Effector memory CD8-positive, alpha-beta T cell (primary cell): ENCODE measurements around the gene MUC20.

ENCODE experiments used
- ATAC-seq: fragments of 150-1000 bp; cut with Tn5 transposase; replicated peaks from 2 replicates; pipeline ENCODE4 v1.10.0; 2021; ENCODE audit warnings: mild to moderate bottlenecking, moderate library complexity
- DNase-seq, 3 experiments: peaks; one replicate each; pipeline ENCODE4 v3.0.0; 2021
- H3K27ac Mint-ChIP-seq, 2 donors: one replicate each; pipeline ENCODE4 v1.8.0; 2022; ENCODE audit warnings: mild to moderate bottlenecking in 2 of 2, mixed read lengths in 2 of 2, moderate library complexity in 2 of 2
- H3K27me3 Mint-ChIP-seq, 2 donors: one replicate each; pipeline ENCODE4 v1.8.0; 2022; ENCODE audit warnings: mixed read lengths in 2 of 2
- H3K36me3 Mint-ChIP-seq: one replicate; pipeline ENCODE4 v1.8.0; 2022; ENCODE audit warnings: mild to moderate bottlenecking, moderate library complexity, mixed read lengths; ENCODE audit not compliant: insufficient read depth
- H3K4me1 Mint-ChIP-seq, 2 donors: one replicate each; pipeline ENCODE4 v1.8.0; 2022; ENCODE audit warnings: low read depth in 2 of 2, mixed read lengths in 2 of 2
- H3K4me3 Mint-ChIP-seq, 2 donors: one replicate each; pipeline ENCODE4 v1.8.0; 2022; ENCODE audit warnings: mild to moderate bottlenecking in 2 of 2, mixed read lengths in 2 of 2, moderate library complexity in 2 of 2
- H3K9me3 Mint-ChIP-seq, 2 donors: one replicate each; pipeline ENCODE4 v1.8.0; 2022; ENCODE audit warnings: mixed read lengths in 2 of 2

MUC20 gene

DNA sequence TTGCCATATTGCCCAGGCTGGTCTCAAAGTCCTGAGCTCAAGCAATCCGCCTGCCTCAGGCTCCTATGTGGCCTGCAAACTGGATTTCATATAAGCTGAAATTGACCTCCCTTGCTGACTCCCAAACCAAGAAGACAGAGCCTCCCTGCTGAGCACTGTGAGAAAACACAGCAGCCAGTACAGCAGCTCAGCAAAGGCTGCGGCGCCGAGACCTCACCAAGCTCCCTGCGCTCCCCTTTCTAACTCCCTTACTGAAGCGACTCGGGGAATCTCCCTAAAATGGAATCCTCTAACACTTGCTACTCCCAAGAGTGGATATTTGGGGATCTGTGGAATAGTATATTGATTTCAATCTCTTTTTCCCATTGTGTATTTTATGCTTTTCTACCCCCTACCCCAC is 34.6 kb downstream of the MUC20 start:
- Mint-ChIP-seq H3K27ac (peak overlapping the region in 1 of 2 donors; percentile 14), H3K27me3 (peaks cover 29 to 32% of the 10 kb centered on the region in 2 donors), H3K4me3 (peak overlapping the region; percentile 22 to 35), H3K4me1 (peaks cover 15 to 18% of the 10 kb centered on the region in 2 donors), H3K36me3 (peaks cover 9% of the 10 kb centered on the region), H3K9me3 (no peaks in the 10 kb centered on the region)
- ATAC-seq: no peak
- no peak for DNase-seq

GRCh38 chr3:195755791-195756676 is 35.3 kb downstream of the MUC20 start:
- DNase-seq (peak; percentile 55 to 62 (median 56)), ATAC-seq (peak; percentile 100)
- Mint-ChIP-seq H3K27me3 (peaks cover 35 to 38% of the 10 kb centered on the region in 2 donors), H3K9me3 (no peaks in the 10 kb centered on the region), H3K4me1 (peaks cover 15 to 18% of the 10 kb centered on the region in 2 donors), H3K4me3 (peak overlapping the region; percentile 22 to 35), H3K27ac (peak overlapping the region in 1 of 2 donors; percentile 14), H3K36me3 (peaks cover 9% of the 10 kb centered on the region)

GRCh38 chr3:195757438-195757770 is 36.6 kb downstream of the MUC20 start:
- peaks cover 9% of the 10 kb centered on the region for H3K36me3 Mint-ChIP-seq
- no peaks in the 10 kb centered on the region for H3K9me3 Mint-ChIP-seq
- H3K4me1 Mint-ChIP-seq: peaks cover 15 to 18% of the 10 kb centered on the region in 2 donors
- ATAC-seq (no peak), DNase-seq (no peak)
- peak overlapping the region in 1 of 2 donors; percentile 75 for H3K27ac Mint-ChIP-seq
- peaks cover 38 to 44% of the 10 kb centered on the region in 2 donors for H3K27me3 Mint-ChIP-seq
- H3K4me3 Mint-ChIP-seq: peak overlapping the region in 1 of 2 donors; percentile 43

- DNase-seq (no peak), ATAC-seq (no peak)
- H3K4me1 Mint-ChIP-seq: peaks cover 15 to 18% of the 10 kb centered on the region in 2 donors
- no peak overlapping the region for H3K4me3 Mint-ChIP-seq
- H3K27me3 Mint-ChIP-seq: peaks cover 38 to 44% of the 10 kb centered on the region in 2 donors
- H3K9me3 Mint-ChIP-seq: no peaks in the 10 kb centered on the region
- H3K36me3 Mint-ChIP-seq: peaks cover 9% of the 10 kb centered on the region
- no peak overlapping the region for H3K27ac Mint-ChIP-seq
Observed at GRCh38 chr3:195757827-195758226, 37.0 kb downstream of the MUC20 start.

DNA sequence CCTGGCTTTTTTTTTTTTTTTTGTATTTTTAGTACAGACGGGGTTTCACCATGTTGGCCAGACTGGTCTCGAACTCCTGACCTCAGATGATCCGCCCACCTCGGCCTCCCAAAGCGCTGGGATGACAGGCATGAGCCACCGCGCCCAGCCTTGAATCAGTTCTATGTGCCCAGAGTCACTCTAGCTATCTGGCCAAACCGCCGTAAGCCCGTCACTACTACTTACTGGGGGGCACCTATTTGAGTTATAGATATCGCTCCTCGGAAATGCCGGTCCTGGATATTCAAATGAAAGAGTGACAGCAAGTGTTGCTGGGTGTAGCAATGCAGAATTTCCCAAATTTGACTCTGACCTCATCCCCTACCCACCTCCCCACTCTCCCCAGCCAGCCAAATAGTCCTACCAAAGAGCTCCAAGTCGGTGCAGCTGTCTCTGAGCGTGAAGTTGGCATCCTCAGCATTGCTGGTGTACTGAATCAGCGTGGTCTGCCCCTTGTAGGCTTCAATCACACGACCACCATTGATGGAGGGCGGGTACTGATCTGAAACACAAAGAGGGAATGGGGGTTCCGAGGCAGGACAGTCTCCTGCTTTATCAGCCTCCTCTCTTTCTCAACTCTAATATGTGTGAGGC is 38.1 kb downstream of the MUC20 start:
- H3K9me3 Mint-ChIP-seq: no peaks in the 10 kb centered on the region
- DNase-seq (no peak), ATAC-seq (no peak)
- peaks cover 40 to 52% of the 10 kb centered on the region in 2 donors for H3K27me3 Mint-ChIP-seq
- H3K27ac Mint-ChIP-seq: no peak overlapping the region
- peaks cover 6% of the 10 kb centered on the region for H3K36me3 Mint-ChIP-seq
- peaks cover 15 to 16% of the 10 kb centered on the region in 2 donors for H3K4me1 Mint-ChIP-seq
- H3K4me3 Mint-ChIP-seq: no peak overlapping the region

GRCh38 chr3:195760345-195761122 is 39.8 kb downstream of the MUC20 start:
- peaks cover 3% of the 10 kb centered on the region for H3K36me3 Mint-ChIP-seq
- DNase-seq (no peak), ATAC-seq (no peak)
- H3K4me3 Mint-ChIP-seq: no peak overlapping the region
- peaks cover 13 to 15% of the 10 kb centered on the region in 2 donors for H3K4me1 Mint-ChIP-seq
- H3K9me3 Mint-ChIP-seq: no peaks in the 10 kb centered on the region
- no peak overlapping the region for H3K27ac Mint-ChIP-seq
- peaks cover 48 to 61% of the 10 kb centered on the region in 2 donors for H3K27me3 Mint-ChIP-seq

DNA sequence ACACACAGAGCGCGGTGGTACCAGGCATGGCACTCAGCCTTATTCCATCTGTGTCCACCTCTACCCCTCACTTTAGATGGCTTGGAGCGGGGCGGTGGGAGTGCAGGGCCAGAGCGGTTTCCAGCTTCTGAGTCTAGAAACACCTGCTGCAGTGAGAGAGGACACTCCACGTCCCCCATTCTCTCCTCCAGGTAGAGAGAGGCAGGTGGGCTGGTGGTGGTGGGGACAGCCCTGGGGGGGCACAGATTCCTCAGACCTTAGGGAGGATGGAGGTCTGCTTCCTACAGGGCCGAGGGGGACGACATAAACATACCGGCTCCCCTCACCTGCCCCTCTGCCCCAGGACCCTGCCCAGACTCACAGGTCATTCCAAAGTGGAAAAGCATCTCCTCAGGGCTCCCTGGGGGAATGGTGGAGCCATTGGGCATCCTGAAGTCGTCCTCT is 40.4 kb downstream of the MUC20 start:
- Mint-ChIP-seq H3K4me1 (peaks cover 10% of the 10 kb centered on the region in 2 donors), H3K27me3 (peaks cover 48 to 61% of the 10 kb centered on the region in 2 donors), H3K27ac (peak overlapping the region in 1 of 2 donors; percentile 54), H3K4me3 (peak overlapping the region in 1 of 2 donors; percentile 27), H3K36me3 (peaks cover 3% of the 10 kb centered on the region), H3K9me3 (no peaks in the 10 kb centered on the region)
- DNase-seq (no peak), ATAC-seq (no peak)

GRCh38 chr3:195761567-195762248 is 40.9 kb downstream of the MUC20 start:
- ATAC-seq: no peak
- peaks cover 46 to 61% of the 10 kb centered on the region in 2 donors for H3K27me3 Mint-ChIP-seq
- H3K27ac Mint-ChIP-seq: peak overlapping the region in 1 of 2 donors; percentile 54
- peaks cover 5 to 8% of the 10 kb centered on the region in 2 donors for H3K4me1 Mint-ChIP-seq
- no peak for DNase-seq
- H3K9me3 Mint-ChIP-seq: no peaks in the 10 kb centered on the region
- peak overlapping the region in 1 of 2 donors; percentile 27 for H3K4me3 Mint-ChIP-seq
- no peaks in the 10 kb centered on the region for H3K36me3 Mint-ChIP-seq

GRCh38 chr3:195762249-195762585 is 41.4 kb downstream of the MUC20 start:
- no peak for ATAC-seq
- Mint-ChIP-seq H3K36me3 (no peaks in the 10 kb centered on the region), H3K4me1 (peaks cover under 1 to 5% of the 10 kb centered on the region in 2 donors), H3K27ac (no peak overlapping the region), H3K9me3 (no peaks in the 10 kb centered on the region), H3K4me3 (no peak overlapping the region), H3K27me3 (peaks cover 41 to 56% of the 10 kb centered on the region in 2 donors)
- DNase-seq: no peak

GRCh38 chr3:195762611-195763010 is 41.8 kb downstream of the MUC20 start:
- Mint-ChIP-seq H3K4me3 (no peak overlapping the region), H3K27ac (no peak overlapping the region), H3K4me1 (peaks cover 0 to 4% of the 10 kb centered on the region in 2 donors), H3K9me3 (no peaks in the 10 kb centered on the region), H3K27me3 (peaks cover 40 to 52% of the 10 kb centered on the region in 2 donors), H3K36me3 (no peaks in the 10 kb centered on the region)
- ATAC-seq (no peak), DNase-seq (no peak)

- Mint-ChIP-seq H3K4me3 (no peak overlapping the region), H3K4me1 (peaks cover 0 to 1% of the 10 kb centered on the region in 2 donors), H3K27me3 (peaks cover 33 to 46% of the 10 kb centered on the region in 2 donors), H3K36me3 (peaks cover 4% of the 10 kb centered on the region), H3K9me3 (no peaks in the 10 kb centered on the region), H3K27ac (no peak overlapping the region)
- ATAC-seq (no peak), DNase-seq (no peak)
Observed at GRCh38 chr3:195763076-195763830, 42.5 kb downstream of the MUC20 start.
